GM18868 (cell line): ENCODE data around the gene RAB6C.
"Not testable (repeated sequence)": the region's sequence is repeated elsewhere in the genome, so short reads cannot be mapped to it uniquely, and the experiment has no call there.

Experiments used
- ATAC-seq: cut with Tn5 transposase; IDR thresholded peaks from one replicate; pipeline ENCODE4 v1.9.1; 2021; ENCODE audit warnings: mild to moderate bottlenecking, moderate library complexity; ENCODE audit not compliant: unreplicated experiment

Gene RAB6C

GRCh38 chr2:129993151-129993550, 13.7 kb downstream of the RAB6C start:
- ATAC-seq = not testable (repeated sequence)

- ATAC-seq = not testable (repeated sequence)
Observed at GRCh38 chr2:129996657-129997237, 17.3 kb downstream of the RAB6C start.

- not testable (repeated sequence) for ATAC-seq
Observed at GRCh38 chr2:129998771-129999170, 19.3 kb downstream of the RAB6C start.

GRCh38 chr2:130005862-130006261, 26.4 kb downstream of the RAB6C start:
- ATAC-seq = not testable (repeated sequence)

GRCh38 chr2:130016701-130017100, 37.2 kb downstream of the RAB6C start:
- not testable (repeated sequence) for ATAC-seq

- ATAC-seq = no peak
Observed at GRCh38 chr2:130019402-130019801, 39.9 kb downstream of the RAB6C start.

- ATAC-seq = not testable (repeated sequence)
Observed at GRCh38 chr2:130020069-130020468, 40.6 kb downstream of the RAB6C start.

- ATAC-seq = not testable (repeated sequence)
Observed at GRCh38 chr2:130025931-130026330, 46.5 kb downstream of the RAB6C start.
